ENCODE data around the gene CCDC192. TPM values are rescaled to one million over a fixed set of nuclear protein-coding genes. Genes with fewer than 3 reads are reported as not detected.

The CCDC192 gene
- total and polyA plus RNA-seq, 2 donors (not counting 3 experiments of a cell fraction or from before 2014, with no cell fraction given), result not detected

DNA sequence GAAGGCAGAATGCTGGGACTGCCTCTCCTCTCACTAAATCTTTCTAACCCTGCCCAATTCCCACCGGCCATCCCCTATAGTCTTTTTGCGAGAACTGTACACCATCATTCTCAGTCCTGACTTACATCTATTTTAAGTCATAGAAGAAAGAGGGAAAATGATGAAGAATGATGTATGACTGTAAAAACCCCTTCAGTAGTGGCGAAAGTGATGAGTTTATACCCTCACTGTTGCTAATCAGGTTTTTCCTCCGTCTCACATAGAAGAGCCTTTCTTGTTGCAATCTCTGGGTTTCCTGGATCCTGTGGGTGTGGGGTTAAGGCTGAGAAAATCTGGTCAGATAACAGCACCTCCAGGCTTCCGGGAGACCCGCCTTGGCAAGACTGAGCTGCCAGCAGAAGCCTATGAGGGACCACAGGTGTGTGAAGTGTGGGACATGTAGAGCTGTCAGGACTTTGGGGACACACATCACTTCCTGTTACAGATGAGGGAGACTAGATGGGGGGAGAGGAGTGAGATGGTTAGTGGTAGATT, 233.3 kb downstream of the CCDC192 start:
- dilution Hi-C loops (cut with MboI; ENCODE audit: extremely low pct_ligation_motif_present, low sequenced_read_pairs) (no loop called here), intact Hi-C loops (cut with micrococcal nuclease) (no loop called here)
- H3K27ac ChIP-seq (ENCODE audit: insufficient read depth, low read depth, low read length), result no peak overlapping the region
- TF ChIP-seq POLR2A (IDR thresholded peaks at IDR 0.05; ENCODE audit: low read depth, low read length) (no peak), JUN (IDR thresholded peaks at IDR 0.05; ENCODE audit: borderline replicate concordance, insufficient read depth, insufficient read length, low read depth) (no peak), POLR2AphosphoS5 (IDR thresholded peaks at IDR 0.05; ENCODE audit: insufficient read depth, low read depth, low read length) (no peak), EZH2 (IDR thresholded peaks at IDR 0.05; ENCODE audit: borderline replicate concordance, low read depth, low read length, severe bottlenecking) (no peak), CTCF (IDR thresholded peaks at IDR 0.05; ENCODE audit: extremely low read depth in 1 of 2, insufficient read depth in 1 of 2, low read depth in 1 of 2, low read length in 2 of 2) (no peak), MYC (IDR thresholded peaks at IDR 0.05; ENCODE audit: low read depth, low read length) (no peak), FOS (IDR thresholded peaks at IDR 0.05; ENCODE audit: borderline replicate concordance, insufficient read depth, low read length) (no peak), GATA2 (IDR thresholded peaks at IDR 0.05; ENCODE audit: insufficient read depth, insufficient read length, low read depth, low read length) (no peak), MAX (IDR thresholded peaks at IDR 0.05; ENCODE audit: insufficient read depth, insufficient read length) (no peak)
- H3K9me1 ChIP-seq (replicated peaks; ENCODE audit: control insufficient read depth, extremely low read depth, insufficient read depth, low read length), result no peaks in the 10 kb centered on the region
- POLR2A ChIA-PET, result no interaction called here
- H3K4me2 ChIP-seq (ENCODE audit: insufficient read depth, low read length), result no peak overlapping the region
- H3K27me3 ChIP-seq (ENCODE audit: control insufficient read depth in 2 of 2, insufficient read depth in 2 of 2, low read length in 2 of 2), result no peaks in the 10 kb centered on the region
- no peak for DNase-seq (ENCODE audit: low read depth, low spot score)
- H4K20me1 ChIP-seq (replicated peaks; ENCODE audit: control insufficient read depth, extremely low read depth, insufficient read depth, low read length), result no peaks in the 10 kb centered on the region
- no peaks in the 10 kb centered on the region for H3K79me2 ChIP-seq (ENCODE audit: control insufficient read depth, insufficient read depth, low read length)
- H3K9ac ChIP-seq (replicated peaks; ENCODE audit: extremely low read depth, insufficient read depth, low read length), result no peak overlapping the region
- no peaks in the 10 kb centered on the region for H3K36me3 ChIP-seq (ENCODE audit: control insufficient read depth in 2 of 2, extremely low read depth in 1 of 2, insufficient read depth in 2 of 2, low read length in 2 of 2)
- peaks cover 3% of the 10 kb centered on the region for H3K4me1 ChIP-seq (ENCODE audit: control insufficient read depth, extremely low read depth, insufficient read depth, low read length)
- no peak overlapping the region for H2AFZ ChIP-seq (ENCODE audit: low read depth, low read length)
- H3K9me3 ChIP-seq (replicated peaks; ENCODE audit: control insufficient read depth, insufficient read depth, low read length), result no peaks in the 10 kb centered on the region
- no peak overlapping the region for H3K4me3 ChIP-seq (replicated peaks in 1 of 3; ENCODE audit: insufficient read depth in 1 of 3, low read depth in 1 of 3, low read length in 3 of 3)
- BruUV-seq (replicated peaks), result no TSS peak
- CTCF ChIA-PET, result no interaction called here
- FAIRE-seq, result no peak

All from endothelial cell of umbilical vein (primary cell).